Hepatic stellate cell (primary cell): ENCODE results near the gene CD276.
"Not testable (repeated sequence)": the region's sequence is repeated elsewhere in the genome, so short reads cannot be mapped to it uniquely, and the experiment has no call there.

Experiments used
- DNase-seq: peaks from one replicate; pipeline ENCODE4 v3.0.0; 2011; ENCODE audit warnings: low spot score

CD276 gene

DNA sequence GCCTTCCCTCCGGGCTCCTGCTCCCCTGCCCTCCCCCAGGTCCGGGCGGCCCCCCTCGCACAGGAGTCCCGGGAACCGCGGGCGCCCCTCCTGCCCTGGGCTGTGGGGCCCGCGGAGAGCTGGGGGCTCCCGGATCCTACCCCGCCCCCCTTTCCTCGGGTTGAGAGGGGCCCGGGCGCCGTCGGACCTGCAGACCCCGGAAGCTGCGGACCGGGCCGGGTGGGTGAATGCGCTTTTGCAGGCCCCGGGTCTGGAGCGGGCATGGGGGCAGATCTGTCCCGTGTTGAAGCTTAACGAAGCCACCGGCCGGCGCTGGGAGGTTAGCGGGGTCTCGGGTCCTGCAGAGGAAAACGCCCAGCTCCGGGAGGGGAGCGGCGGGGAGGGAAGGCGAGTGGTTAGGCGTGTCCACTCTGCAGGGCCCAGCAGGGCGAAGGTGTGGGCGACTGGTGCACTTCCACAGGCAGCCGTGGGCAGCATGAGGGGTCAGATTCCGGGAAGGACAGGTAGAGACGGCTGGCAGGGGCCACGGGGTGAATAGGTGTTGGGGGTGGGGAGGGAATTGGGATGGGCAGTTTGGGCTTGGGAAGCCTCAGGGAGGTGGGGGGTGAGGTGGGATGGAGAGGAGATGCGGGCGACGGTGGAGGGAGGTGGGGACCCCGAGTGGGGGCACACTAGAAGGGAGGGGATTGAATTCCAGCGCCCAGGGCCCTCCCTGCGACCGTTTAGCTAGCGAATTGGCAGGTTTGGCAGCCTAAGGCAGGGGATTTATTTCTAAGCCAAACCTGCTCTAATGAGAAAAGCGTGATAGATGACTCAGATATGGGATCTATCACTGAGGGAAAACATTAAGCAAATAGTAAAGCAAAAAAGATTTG lies 635 bp downstream of the CD276 start:
- DNase-seq, result peak; percentile 52

DNA sequence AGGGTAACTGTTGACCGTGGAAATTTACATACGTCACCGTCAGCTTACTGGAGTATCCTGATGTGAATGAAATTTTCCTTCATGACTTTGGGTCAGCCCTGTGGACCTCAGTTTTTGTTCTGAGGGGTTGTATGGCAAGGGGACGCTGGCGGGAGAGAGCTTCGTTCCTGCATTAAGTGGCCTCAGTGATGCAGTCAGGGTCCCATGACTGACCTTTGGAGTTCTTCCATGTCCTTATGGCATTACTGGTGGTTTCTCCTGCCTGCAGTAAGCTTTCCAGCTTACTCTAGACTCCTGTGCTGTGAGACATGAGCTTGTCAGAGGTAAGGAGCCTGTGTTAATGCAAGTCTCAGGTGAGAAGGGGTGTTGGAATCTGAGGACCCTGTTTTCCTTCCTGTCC lies 1.8 kb downstream of the CD276 start:
- no peak for DNase-seq

DNA sequence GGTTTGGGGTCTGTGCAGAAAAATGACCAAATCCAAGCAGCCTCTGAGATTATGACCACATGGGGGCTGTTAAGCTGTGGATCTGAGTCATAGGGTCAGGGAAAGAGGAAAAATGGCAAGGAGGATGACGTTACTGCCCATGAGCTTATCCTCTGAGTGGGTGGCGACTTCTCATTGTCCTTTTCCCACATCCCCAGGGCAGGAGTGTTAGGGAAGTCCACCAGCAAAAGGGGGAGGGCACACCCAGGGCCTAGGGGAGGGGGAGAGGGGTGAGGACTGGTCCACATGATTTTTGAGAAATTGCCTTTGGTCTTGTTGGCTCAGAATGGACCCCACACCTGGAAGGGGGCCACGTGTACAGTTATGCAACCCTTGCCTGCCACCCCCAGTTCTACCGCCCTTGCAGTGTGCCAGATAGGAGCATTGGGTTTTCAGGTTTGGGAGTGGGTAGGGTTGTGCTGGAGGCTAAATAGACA lies 2.6 kb downstream of the CD276 start:
- peak; percentile 86 for DNase-seq

DNA sequence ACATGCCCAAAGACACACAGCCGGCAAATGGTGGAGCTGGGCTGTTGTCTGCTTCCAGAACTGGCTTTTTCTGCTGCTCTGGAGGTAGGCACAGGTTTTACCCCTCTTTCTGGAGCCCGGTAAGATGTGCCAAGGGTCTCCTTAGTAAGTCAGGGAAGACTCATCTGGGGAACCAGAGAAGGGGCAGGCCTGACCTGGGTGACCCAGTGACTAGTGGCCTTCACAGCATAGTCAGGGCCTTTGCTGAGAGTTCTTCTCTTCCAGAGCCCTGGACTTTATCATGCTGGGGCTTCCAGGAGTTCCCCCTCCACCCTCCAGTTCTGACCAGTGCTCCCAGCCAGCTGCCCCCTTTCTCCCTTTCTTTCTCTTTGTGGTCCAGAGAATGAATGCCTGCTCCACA lies 3.2 kb downstream of the CD276 start:
- no peak for DNase-seq

DNA sequence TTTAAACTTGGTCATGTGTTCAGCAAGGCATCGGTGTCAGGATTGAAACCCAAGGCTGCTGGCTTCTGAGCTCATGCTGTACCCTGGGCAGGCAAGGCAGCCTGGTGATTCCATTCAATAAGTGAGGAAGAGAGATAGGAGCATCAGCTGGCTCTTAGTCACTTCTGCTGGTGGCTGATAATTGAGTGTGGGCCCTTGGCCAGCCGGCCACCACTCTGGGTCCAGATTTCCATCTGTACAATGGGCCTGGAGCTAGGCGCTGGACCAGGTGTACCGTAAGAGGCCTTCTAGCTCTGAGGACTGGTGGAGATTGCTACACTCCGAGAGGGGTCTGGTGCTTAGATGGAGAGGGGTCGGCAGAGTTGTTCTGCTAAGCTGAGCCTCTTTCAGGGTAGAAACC lies 4.3 kb downstream of the CD276 start:
- no peak for DNase-seq

DNA sequence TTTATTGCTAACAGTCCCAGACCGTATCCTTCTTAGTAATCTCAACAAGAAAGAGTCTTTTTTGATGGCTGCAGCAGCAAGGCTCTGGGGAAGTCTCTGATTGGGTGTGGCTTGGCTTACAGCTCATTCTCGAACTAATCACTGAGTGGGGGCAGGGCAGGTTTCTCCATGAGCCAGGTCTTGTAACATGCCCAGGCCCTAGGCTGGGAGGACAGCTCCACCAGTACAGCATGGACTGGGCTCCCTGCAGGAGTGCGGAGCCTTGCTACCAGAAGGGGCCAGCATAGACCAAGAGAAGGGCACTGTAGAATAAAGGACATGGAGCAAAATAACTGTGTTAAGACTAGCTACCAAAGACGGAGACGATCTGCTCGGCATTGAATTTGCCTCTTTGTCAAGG lies 7.2 kb downstream of the CD276 start:
- peak; percentile 69 for DNase-seq

DNA sequence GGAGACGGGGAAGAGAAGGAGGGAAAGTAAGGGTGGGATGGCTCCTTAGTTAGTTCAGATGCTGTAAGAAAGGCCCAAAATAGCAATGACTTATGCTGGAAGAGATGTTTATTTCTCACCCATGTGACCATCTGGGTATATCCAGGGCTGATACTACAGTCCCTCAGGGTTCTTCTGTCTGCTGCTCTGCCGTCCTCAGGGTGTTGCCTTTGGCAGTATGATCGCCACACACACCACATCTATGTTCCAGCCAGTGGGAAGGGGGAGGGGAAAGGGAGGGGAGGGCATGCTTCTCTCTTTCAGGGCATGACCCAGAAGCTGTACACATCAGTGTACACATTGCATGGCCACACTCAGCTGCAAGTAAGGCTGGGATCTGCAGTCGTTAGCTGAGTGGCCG lies 10.2 kb downstream of the CD276 start:
- DNase-seq, result peak; percentile 82

DNA sequence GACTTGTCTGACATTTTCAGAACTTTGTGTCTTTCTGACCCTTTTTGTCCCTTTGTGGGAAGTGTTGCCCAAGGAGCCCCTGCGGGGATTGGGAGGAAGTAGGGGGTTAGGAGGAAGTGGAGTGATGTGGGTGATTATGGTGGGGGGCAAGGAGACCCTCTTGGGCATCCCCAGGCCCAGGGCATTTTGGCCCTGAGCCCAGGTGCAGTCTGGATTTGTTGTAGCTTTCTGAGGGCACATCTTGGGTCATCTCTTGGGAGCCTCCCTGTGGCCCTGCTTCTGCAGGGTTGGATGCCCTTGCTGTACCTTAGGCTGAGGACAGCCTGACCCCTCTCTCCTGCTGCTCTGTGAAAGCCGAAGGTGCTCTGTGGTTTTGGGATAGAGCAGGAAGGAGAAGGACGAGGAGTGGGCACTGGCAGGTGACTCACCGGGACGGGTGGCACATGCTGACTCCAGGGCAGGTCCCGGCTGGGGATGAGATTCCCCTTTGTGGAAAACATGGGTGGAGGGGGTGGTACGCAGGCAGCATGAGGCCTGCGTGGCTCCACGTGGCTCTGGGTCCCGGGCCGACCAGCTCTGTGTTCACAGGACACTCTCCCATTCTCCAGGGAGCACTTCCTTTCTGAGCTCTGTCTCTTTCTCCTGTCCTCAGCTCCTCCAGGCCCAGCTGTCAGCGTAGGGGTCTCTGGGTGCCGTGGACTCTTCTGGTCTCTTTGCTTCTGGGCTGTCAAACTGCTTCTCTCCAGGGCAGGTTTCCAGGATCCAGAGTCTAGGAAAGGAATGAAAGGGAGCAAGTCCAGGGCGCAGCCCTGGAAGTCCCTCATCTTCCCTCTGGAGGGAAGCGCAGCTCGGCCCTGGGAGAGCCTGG lies 11.8 kb downstream of the CD276 start:
- no peak for DNase-seq

DNA sequence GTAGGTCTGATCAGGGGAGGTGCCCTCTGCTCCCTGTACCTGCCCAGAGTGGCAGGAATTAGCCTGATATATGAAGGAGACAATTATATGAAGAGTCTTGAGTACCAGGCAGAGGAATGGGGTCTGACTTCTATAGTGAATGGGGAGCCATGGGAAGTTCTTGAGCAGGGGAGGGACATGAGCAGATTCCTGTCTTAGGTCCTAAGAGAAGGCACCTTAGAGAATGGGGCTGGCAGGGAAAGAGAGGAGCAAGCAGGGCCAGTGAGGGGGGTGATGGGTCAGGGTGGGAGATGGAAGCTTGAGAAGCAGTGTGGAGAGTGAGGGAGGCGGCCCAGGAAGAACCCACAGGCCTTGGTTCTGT lies 12.4 kb downstream of the CD276 start:
- DNase-seq, result no peak

DNA sequence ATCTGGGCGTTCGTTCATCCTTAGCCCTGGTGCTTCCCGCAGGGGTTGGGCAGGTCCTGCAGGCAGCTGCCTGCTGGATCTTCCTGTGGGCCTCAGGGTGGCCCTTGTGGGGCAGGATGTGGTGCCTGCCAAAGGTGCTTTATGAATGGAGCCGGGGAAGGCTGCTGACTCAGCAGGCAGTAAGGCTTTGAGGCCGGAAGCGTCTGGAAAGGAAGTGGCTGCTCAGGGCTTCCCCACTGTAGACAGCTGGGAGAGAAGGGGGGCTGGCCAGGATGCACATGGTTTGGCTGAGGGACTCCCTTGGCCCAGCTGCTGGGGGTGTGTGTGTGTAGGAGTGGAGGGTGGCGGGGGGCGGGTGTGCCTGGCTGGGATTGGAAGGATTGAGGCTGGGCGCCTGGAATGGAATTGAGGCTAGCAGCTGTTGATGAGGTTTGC lies 12.9 kb downstream of the CD276 start:
- peak; percentile 83 for DNase-seq

DNA sequence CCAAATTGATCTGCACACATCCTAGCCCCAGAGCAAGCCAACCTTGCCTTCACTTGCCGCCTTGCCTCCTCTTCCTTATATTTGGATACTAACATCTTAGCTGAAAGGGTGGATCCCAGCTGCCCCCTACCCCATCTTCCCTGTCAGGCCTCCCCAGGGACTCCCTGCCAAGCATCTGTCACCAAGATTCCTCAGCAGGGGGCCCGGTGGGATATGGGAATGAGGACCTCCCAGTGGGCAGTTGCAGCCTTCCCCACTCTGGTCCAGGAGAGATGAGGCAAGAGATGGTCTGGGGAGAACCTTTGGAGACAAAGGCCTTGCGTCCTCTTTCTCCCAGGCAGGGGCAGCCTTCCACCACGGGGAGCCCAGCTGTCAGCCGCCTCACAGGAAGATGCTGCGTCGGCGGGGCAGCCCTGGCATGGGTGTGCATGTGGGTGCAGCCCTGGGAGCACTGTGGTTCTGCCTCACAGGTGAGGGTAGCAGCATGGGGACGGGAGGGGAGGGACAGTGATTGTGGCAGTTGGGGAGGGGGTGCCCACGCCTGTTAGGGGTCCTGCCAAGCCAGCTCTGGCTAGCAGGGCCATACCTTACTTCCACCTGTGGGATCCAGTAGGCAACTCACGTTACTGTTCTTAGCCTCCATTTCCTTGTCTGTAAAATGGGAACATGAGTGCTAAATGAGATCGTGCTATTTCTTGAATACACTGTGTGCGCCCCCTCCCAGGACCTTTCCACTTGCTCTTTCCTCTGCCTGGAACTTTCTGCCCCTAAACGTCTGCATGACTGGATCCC lies 15.3 kb downstream of the CD276 start:
- DNase-seq, result no peak

DNA sequence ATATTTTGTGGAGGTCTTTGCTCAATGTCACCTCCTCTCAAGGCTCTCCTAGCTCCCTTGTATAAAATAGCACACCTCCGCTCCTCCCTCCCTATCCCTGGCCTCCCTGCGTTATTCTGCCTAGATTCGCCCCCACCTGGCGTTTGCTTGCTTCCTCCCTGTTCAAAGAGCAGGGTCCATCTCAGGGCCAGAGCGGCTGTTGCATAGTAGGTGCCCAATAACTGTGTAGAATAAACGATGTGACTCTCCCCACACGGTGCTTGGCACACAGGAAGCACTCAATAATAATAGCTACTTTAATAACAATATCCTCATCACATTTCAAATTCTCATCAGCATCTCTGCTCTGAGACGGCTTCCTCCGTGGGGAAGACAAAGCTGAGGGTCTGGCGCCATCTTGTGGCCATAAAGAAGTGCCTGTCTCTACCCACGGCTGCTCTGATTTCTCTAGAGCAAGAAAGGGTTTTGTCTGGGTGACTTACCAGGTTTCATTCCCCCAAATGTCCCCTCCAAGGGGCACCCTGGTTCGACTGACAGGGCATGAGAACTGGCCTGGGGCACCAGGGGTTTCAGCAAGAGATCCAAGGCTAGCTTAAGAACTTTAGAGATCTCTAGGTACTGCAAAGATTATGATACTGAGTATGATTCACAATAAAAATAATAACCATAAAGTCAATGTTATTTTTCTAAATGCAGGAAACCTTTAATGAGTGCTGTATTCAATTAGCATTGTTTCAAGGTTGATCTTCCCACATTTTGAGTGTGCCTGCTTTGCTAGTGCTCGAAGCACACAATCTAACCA lies 16.1 kb downstream of the CD276 start:
- peak; percentile 79 for DNase-seq

DNA sequence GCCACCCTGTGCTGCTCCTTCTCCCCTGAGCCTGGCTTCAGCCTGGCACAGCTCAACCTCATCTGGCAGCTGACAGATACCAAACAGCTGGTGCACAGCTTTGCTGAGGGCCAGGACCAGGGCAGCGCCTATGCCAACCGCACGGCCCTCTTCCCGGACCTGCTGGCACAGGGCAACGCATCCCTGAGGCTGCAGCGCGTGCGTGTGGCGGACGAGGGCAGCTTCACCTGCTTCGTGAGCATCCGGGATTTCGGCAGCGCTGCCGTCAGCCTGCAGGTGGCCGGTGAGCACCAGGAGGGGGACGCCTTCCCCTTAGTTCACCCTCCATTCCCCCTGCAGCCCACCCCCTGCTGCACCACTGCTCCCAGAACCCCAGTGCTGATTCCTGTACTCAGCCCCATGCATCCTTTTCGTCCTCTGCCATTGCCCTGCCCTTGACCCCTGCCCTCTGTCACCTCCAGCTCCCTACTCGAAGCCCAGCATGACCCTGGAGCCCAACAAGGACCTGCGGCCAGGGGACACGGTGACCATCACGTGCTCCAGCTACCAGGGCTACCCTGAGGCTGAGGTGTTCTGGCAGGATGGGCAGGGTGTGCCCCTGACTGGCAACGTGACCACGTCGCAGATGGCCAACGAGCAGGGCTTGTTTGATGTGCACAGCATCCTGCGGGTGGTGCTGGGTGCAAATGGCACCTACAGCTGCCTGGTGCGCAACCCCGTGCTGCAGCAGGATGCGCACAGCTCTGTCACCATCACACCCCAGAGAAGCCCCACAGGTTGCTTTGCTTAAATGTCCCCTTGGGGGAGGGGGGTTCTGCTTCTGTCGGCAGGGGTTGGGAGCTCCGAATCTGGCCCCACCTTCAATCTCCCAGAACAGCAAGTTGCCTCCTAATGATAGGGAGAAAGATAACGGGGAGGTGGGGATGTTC lies 18.4 kb downstream of the CD276 start:
- DNase-seq, result not testable (repeated sequence)

DNA sequence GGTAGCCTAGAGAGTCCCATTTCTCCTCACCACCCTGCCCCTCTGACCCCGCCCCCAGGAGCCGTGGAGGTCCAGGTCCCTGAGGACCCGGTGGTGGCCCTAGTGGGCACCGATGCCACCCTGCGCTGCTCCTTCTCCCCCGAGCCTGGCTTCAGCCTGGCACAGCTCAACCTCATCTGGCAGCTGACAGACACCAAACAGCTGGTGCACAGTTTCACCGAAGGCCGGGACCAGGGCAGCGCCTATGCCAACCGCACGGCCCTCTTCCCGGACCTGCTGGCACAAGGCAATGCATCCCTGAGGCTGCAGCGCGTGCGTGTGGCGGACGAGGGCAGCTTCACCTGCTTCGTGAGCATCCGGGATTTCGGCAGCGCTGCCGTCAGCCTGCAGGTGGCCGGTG lies 19.4 kb downstream of the CD276 start:
- not testable (repeated sequence) for DNase-seq

DNA sequence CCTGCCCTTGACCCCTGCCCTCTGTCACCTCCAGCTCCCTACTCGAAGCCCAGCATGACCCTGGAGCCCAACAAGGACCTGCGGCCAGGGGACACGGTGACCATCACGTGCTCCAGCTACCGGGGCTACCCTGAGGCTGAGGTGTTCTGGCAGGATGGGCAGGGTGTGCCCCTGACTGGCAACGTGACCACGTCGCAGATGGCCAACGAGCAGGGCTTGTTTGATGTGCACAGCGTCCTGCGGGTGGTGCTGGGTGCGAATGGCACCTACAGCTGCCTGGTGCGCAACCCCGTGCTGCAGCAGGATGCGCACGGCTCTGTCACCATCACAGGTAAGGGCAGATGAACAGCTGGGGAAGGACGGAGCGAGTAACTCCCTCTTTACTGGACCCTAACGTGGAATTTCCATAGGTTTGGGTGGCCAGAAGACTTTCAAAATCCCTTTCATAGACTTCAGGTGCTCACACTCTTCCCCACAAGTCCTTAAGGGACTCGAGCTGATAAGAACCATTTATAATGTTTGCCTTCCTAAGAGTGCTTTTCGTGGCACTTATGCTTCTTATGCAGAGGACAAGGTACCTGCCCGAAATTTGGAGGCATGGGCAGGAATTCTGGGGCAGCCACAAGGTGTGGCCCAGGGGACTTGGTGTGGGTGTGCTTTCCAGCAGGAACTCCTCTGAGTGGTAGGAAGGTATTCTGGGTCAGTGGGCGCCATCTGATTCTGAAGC lies 20.1 kb downstream of the CD276 start:
- DNase-seq, result not testable (repeated sequence)

DNA sequence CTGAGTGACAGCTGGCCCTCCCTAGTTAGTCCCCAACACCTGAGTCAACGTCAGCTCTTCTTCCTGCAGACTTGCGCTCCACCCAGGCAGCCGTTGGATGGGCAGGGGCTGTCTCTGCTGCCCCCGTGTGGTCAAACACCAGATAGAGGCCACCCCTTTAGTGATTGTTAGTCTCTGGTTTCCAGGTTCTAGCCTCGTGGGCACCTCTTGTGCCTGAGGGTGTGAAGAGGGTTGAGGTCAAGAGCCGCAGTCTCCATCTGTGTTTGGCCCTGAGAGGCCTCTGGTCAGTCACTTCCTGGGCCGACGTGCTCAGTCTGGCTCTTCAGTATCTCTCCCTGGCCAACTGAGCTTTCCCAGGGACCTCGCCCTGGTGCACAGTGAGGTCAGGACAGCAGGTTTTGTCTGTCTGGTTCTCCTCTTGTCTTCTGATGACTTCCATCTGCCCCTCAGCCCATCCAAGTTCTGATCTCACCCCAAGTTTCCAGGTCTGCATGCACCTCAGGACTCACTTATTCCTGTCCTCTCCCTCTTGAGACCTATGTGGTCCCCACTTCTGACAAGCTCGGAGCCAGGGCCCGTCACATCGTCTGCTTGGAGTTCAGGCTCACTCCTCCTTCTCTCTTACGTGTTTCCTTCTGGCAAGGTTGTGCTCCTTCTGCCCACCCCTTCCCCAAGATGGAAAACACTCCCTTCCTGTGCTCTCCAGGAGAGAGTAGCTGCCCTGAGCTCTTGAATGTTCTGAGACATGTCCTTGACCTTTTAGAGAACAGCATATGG lies 20.9 kb downstream of the CD276 start:
- peak; percentile 77 for DNase-seq

DNA sequence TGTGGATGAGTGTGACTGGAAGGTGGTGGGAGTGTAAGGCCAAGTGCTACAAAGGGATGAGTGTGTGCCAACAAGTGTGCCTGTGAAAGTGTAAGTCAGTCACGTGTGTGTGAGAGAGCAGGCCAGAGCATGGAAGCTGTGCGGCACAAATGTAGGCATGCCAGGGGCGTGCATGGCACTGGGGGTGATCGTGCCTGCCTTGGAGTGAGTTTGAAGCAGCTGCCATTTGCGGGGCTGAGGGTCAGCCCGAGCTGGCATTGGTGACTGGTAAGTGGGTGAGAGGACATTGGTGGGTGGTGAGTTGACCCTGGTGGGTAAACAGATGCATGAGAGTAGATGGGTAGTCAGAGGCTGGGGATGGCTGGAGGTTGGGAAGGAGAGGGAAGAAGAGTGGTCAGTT lies 24.5 kb downstream of the CD276 start:
- no peak for DNase-seq

DNA sequence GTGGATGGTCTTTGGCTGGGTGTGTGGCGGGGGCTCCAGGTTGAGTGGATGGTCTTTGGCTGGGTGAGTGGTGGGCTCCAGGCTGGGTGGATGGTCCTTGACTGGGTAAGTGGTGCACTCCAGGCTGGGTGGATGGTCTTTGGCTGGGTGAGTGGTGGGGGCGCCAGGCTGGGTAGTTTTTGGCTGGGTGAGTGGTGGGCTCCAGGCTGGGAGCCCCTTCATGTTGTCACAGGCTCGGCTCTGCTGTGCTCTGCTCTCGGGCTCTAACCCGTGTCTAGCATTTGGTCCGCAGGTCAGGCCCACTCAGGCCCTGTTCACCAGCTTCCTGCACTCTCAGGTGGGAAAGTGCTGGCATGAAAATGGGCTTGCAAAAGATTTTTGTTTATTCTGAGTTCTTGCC lies 25.1 kb downstream of the CD276 start:
- no peak for DNase-seq

DNA sequence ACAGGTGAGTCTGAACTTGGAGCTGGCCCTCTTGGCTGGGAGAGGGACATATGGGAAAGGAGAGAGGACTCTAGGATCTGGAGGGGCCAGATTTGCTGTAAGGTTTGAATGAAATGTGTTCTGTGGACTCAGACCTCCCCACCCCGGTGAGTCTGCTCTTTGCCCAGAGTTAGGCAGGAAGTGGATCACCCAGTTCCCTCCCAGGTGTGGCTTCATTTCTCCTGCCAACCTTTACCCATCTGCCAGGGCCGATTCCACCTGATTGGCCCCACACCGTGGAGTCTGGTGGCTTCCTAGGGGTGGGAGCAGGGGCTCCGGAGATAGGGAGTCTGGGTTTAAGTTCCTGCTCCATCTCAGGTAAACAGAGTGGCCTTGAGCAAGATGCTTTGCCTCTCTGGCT lies 25.5 kb downstream of the CD276 start:
- DNase-seq, result no peak
